Hepatocyte (in vitro differentiated cells): ENCODE data around the gene RAET1G. TPM values are rescaled to one million over a fixed set of nuclear protein-coding genes. Genes with fewer than 3 reads are reported as not detected.
"Not testable (repeated sequence)": the region's sequence is repeated elsewhere in the genome, so short reads cannot be mapped to it uniquely, and the experiment has no call there.

Experiments
- DNase-seq: peaks from one replicate; pipeline ENCODE4 v3.0.0-alpha.2; 2016; ENCODE audit warnings: low spot score
- H2AFZ ChIP-seq: fragments of 200-600 bp; sonication (generic); 2 replicates; pipeline ENCODE4 v1.6.0; 2016; ENCODE audit warnings: antibody characterized with exemption, mild to moderate bottlenecking
- H3K27ac ChIP-seq: fragments of 200-600 bp; sonication (generic); 2 replicates; pipeline ENCODE4 v1.5.1; 2016; ENCODE audit warnings: mild to moderate bottlenecking
- H3K27me3 ChIP-seq: fragments of 200-600 bp; sonication (generic); 2 replicates; pipeline ENCODE4 v1.6.1; 2016
- H3K36me3 ChIP-seq: fragments of 200-600 bp; sonication (generic); replicated peaks from 2 replicates; pipeline ENCODE4 v1.5.1; 2016; ENCODE audit warnings: low read depth; ENCODE audit not compliant: insufficient read depth
- H3K4me1 ChIP-seq: fragments of 200-600 bp; sonication (generic); 2 replicates; pipeline ENCODE4 v1.5.1; 2016; ENCODE audit warnings: mild to moderate bottlenecking, moderate library complexity; ENCODE audit not compliant: insufficient read depth
- H3K4me2 ChIP-seq: fragments of 200-600 bp; sonication (generic); 2 replicates; pipeline ENCODE4 v1.6.0; 2016
- H3K4me3 ChIP-seq: fragments of 200-600 bp; sonication (generic); 2 replicates; pipeline ENCODE4 v1.5.1; 2016; ENCODE audit warnings: mild to moderate bottlenecking
- H3K79me2 ChIP-seq: fragments of 200-600 bp; sonication (generic); 2 replicates; pipeline ENCODE4 v1.6.0; 2017; ENCODE audit warnings: mild to moderate bottlenecking
- H3K9me2 ChIP-seq: fragments of 200-600 bp; sonication (generic); replicated peaks from 2 replicates; pipeline ENCODE4 v1.6.0; 2017; ENCODE audit warnings: mild to moderate bottlenecking; ENCODE audit not compliant: insufficient read depth
- H3K9me3 ChIP-seq: fragments of 200-600 bp; sonication (generic); 2 replicates; pipeline ENCODE4 v1.5.1; 2016; ENCODE audit warnings: low read depth, mild to moderate bottlenecking
- H4K20me1 ChIP-seq: fragments of 200-600 bp; sonication (generic); 2 replicates; pipeline ENCODE4 v1.6.0; 2016; ENCODE audit warnings: mild to moderate bottlenecking; ENCODE audit not compliant: insufficient read depth, poor library complexity, severe bottlenecking
- CTCF ChIP-seq: fragments of 200-600 bp; sonication (generic); IDR thresholded peaks from 2 replicates; pipeline ENCODE4 v1.5.1; 2016; ENCODE audit warnings: antibody characterized with exemption, mild to moderate bottlenecking; ENCODE audit not compliant: poor library complexity
- EZH2 ChIP-seq: fragments of 200-600 bp; sonication (generic); IDR thresholded peaks from 2 replicates; pipeline ENCODE4 v1.6.1; 2016; ENCODE audit warnings: antibody characterized with exemption, mild to moderate bottlenecking, borderline replicate concordance
- EZH2phosphoT487 ChIP-seq: fragments of 200-600 bp; sonication (generic); IDR thresholded peaks from one replicate; pipeline ENCODE4 v1.6.1; 2018; ENCODE audit warnings: antibody characterized with exemption, mild to moderate bottlenecking, low read depth, moderate library complexity; ENCODE audit not compliant: unreplicated experiment, severe bottlenecking
- WGBS: methylation state at CpG from one replicate; pipeline ENCODE4 v1.1.6; 2016; ENCODE audit warnings: low lambda C conversion rate; ENCODE audit errors: missing lambda C conversion rate; 5-methylcytosine and 5-hydroxymethylcytosine counted together
- polyA plus RNA-seq: library from polyadenylated mRNA; unstranded; fragments of >200 nt; fragmentation: Nextera tagmentation; extraction: Ambion mirVana; gene quantifications from 2 replicates; pipeline ENCODE4 v1.2.1, GENCODE V29; 2016
- total RNA-seq: library from RNA; depleted of rRNA; stranded (reverse); fragments of >200 nt; gene quantifications from 2 replicates; pipeline ENCODE4 v1.2.3, GENCODE V29; 2014

The RAET1G gene
- total and polyA plus RNA-seq, 2 experiments from 2014 or later, result 0.31 to 1.5 TPM

GRCh38 chr6:149951096-149951495, 28.2 kb upstream of the RAET1G start:
- DNase-seq, result no peak
- Histone ChIP-seq H3K36me3 (no peaks in the 10 kb centered on the region), H3K27ac (no peak overlapping the region), H4K20me1 (no peaks in the 10 kb centered on the region), H3K9me2 (no peaks in the 10 kb centered on the region), H3K79me2 (no peaks in the 10 kb centered on the region), H3K27me3 (peaks cover 67% of the 10 kb centered on the region), H2AFZ (no peak overlapping the region), H3K4me3 (no peak overlapping the region), H3K9me3 (no peaks in the 10 kb centered on the region), H3K4me2 (no peak overlapping the region), H3K4me1 (no peaks in the 10 kb centered on the region)
- 80% methylated on average over 9 of the region's 9 CpGs for WGBS
- TF ChIP-seq EZH2phosphoT487, result no peak
- no peak for TF ChIP-seq EZH2
- TF ChIP-seq CTCF, result no peak

- Histone ChIP-seq H3K79me2 (no peaks in the 10 kb centered on the region), H3K9me3 (no peaks in the 10 kb centered on the region), H3K4me2 (no peak overlapping the region), H3K27ac (no peak overlapping the region), H3K27me3 (peaks cover 61% of the 10 kb centered on the region), H3K9me2 (no peaks in the 10 kb centered on the region), H2AFZ (no peak overlapping the region), H3K4me1 (no peaks in the 10 kb centered on the region), H3K4me3 (no peak overlapping the region), H3K36me3 (no peaks in the 10 kb centered on the region), H4K20me1 (no peaks in the 10 kb centered on the region)
- no peak for TF ChIP-seq EZH2
- TF ChIP-seq CTCF, result no peak
- no peak for TF ChIP-seq EZH2phosphoT487
- DNase-seq, result no peak
- WGBS, result 38% methylated on average over 8 of the region's 8 CpGs
These were observed 27.5 kb upstream of the RAET1G start for GRCh38 chr6:149950423-149950822.

GRCh38 chr6:149948616-149949015, 25.7 kb upstream of the RAET1G start:
- Histone ChIP-seq H3K9me3 (no peaks in the 10 kb centered on the region), H3K4me3 (no peak overlapping the region), H2AFZ (no peak overlapping the region), H4K20me1 (no peaks in the 10 kb centered on the region), H3K4me2 (no peak overlapping the region), H3K79me2 (no peaks in the 10 kb centered on the region), H3K4me1 (no peaks in the 10 kb centered on the region), H3K27me3 (peaks cover 60% of the 10 kb centered on the region), H3K27ac (no peak overlapping the region), H3K9me2 (no peaks in the 10 kb centered on the region), H3K36me3 (no peaks in the 10 kb centered on the region)
- TF ChIP-seq EZH2phosphoT487 (no peak), CTCF (no peak), EZH2 (no peak)
- no peak for DNase-seq
- 78% methylated on average over 5 of the region's 5 CpGs for WGBS

GRCh38 chr6:149948011-149948410, 25.1 kb upstream of the RAET1G start:
- Histone ChIP-seq H3K36me3 (no peaks in the 10 kb centered on the region), H3K79me2 (no peaks in the 10 kb centered on the region), H4K20me1 (no peaks in the 10 kb centered on the region), H3K4me3 (no peak overlapping the region), H2AFZ (no peak overlapping the region), H3K27ac (no peak overlapping the region), H3K9me2 (no peaks in the 10 kb centered on the region), H3K4me1 (no peaks in the 10 kb centered on the region), H3K9me3 (no peaks in the 10 kb centered on the region), H3K4me2 (no peak overlapping the region), H3K27me3 (peaks cover 58% of the 10 kb centered on the region)
- 64% methylated on average over 1 of the region's 1 CpG for WGBS
- no peak for DNase-seq
- TF ChIP-seq CTCF (no peak), EZH2phosphoT487 (no peak), EZH2 (no peak)

GRCh38 chr6:149947533-149947932, 24.6 kb upstream of the RAET1G start:
- H3K79me2 ChIP-seq, H3K4me3 ChIP-seq, DNase-seq, H3K27ac ChIP-seq, H3K4me1 ChIP-seq, H3K9me3 ChIP-seq, H4K20me1 ChIP-seq, H3K36me3 ChIP-seq, H3K9me2 ChIP-seq, H2AFZ ChIP-seq, H3K4me2 ChIP-seq: not testable (repeated sequence)
- 60% methylated on average over 1 of the region's 1 CpG for WGBS
- peaks cover 58% of the 10 kb centered on the region for H3K27me3 ChIP-seq

GRCh38 chr6:149946631-149947030, 23.7 kb upstream of the RAET1G start:
- H2AFZ ChIP-seq, H3K9me2 ChIP-seq, DNase-seq, H4K20me1 ChIP-seq, H3K4me2 ChIP-seq, H3K4me3 ChIP-seq, H3K4me1 ChIP-seq, H3K27ac ChIP-seq, H3K79me2 ChIP-seq, H3K9me3 ChIP-seq, H3K36me3 ChIP-seq: not testable (repeated sequence)
- peaks cover 55% of the 10 kb centered on the region for H3K27me3 ChIP-seq
- WGBS, result 56% methylated on average over 7 of the region's 7 CpGs
